ENCODE data around the gene NDUFA3.

The NDUFA3 gene

GRCh38 chr19:54077334-54077733 is 25.3 kb upstream of the NDUFA3 start:
- H4K20me1 ChIP-seq (ENCODE audit: insufficient read depth, low read length), result no peaks in the 10 kb centered on the region
- H3K79me2 ChIP-seq (ENCODE audit: low read length), result no peaks in the 10 kb centered on the region
- H3K9me2 ChIP-seq (replicated peaks; ENCODE audit: insufficient read depth, low read length), result no peaks in the 10 kb centered on the region
- no peak overlapping the region for H3K4me3 ChIP-seq (ENCODE audit: low read length)
- H3K4me2 ChIP-seq (ENCODE audit: low read depth, low read length), result no peak overlapping the region
- H3F3A ChIP-seq (ENCODE audit: insufficient read depth, low read length), result no peaks in the 10 kb centered on the region
- no peak for TF ChIP-seq EZH2phosphoT487 (IDR thresholded peaks at IDR 0.05; ENCODE audit: low read length)
- TF ChIP-seq CTCF (IDR thresholded peaks at IDR 0.05; ENCODE audit: low read length), result no peak
- TF ChIP-seq EZH2 (optimal IDR thresholded peaks at IDR 0.05; ENCODE audit: low read depth, low read length), result no peak
- DNase-seq, result no peak
- peaks cover 29% of the 10 kb centered on the region for H3K27me3 ChIP-seq (replicated peaks; ENCODE audit: insufficient read depth, low read length)
- no peak overlapping the region for H3K9ac ChIP-seq (ENCODE audit: low read length)
- no peak overlapping the region for H3K27ac ChIP-seq (ENCODE audit: low read length)
- no peaks in the 10 kb centered on the region for H3K36me3 ChIP-seq (replicated peaks; ENCODE audit: insufficient read depth, low read length)
- no peaks in the 10 kb centered on the region for H3K9me3 ChIP-seq (replicated peaks; ENCODE audit: insufficient read depth, low read length)
- H3K4me1 ChIP-seq (ENCODE audit: low read length), result no peaks in the 10 kb centered on the region
- H2AFZ ChIP-seq (ENCODE audit: low read length), result no peak overlapping the region

- Histone ChIP-seq H3K27ac (ENCODE audit: low read length) (no peak within 1 kb of the TSS), H3K4me3 (ENCODE audit: low read length) (no peak within 1 kb of the TSS), H3K9me3 (replicated peaks; ENCODE audit: insufficient read depth, low read length) (no peaks in the 10 kb centered on the region), H3K4me2 (ENCODE audit: low read depth, low read length) (no peak within 1 kb of the TSS), H3K9me2 (replicated peaks; ENCODE audit: insufficient read depth, low read length) (no peaks in the 10 kb centered on the region), H3K36me3 (replicated peaks; ENCODE audit: insufficient read depth, low read length) (no peaks in the 10 kb centered on the region), H2AFZ (ENCODE audit: low read length) (no peak within 1 kb of the TSS), H3K27me3 (replicated peaks; ENCODE audit: insufficient read depth, low read length) (peaks cover 21% of the 10 kb centered on the region), H3K79me2 (ENCODE audit: low read length) (no peaks in the 10 kb centered on the region), H3K9ac (ENCODE audit: low read length) (no peak within 1 kb of the TSS), H3K4me1 (ENCODE audit: low read length) (no peaks in the 10 kb centered on the region), H4K20me1 (ENCODE audit: insufficient read depth, low read length) (no peaks in the 10 kb centered on the region), H3F3A (ENCODE audit: insufficient read depth, low read length) (no peaks in the 10 kb centered on the region)
- TF ChIP-seq CTCF (IDR thresholded peaks at IDR 0.05; ENCODE audit: low read length) (no peak), EZH2 (optimal IDR thresholded peaks at IDR 0.05; ENCODE audit: low read depth, low read length) (no peak), EZH2phosphoT487 (IDR thresholded peaks at IDR 0.05; ENCODE audit: low read length) (no peak)
- no peak for DNase-seq
Measured at GRCh38 chr19:54081032-54081431, 21.6 kb upstream of the NDUFA3 start, which contains the start of gene TARM1. TARM1 (minus strand) TSS chr19:54081365; CDS start chr19:54081340, 25 bp downstream.

- H2AFZ ChIP-seq (ENCODE audit: low read length), result no peak overlapping the region
- no peaks in the 10 kb centered on the region for H4K20me1 ChIP-seq (ENCODE audit: insufficient read depth, low read length)
- H3K4me3 ChIP-seq (ENCODE audit: low read length), result no peak overlapping the region
- H3K4me2 ChIP-seq (ENCODE audit: low read depth, low read length), result no peak overlapping the region
- DNase-seq, result no peak
- H3K9ac ChIP-seq (ENCODE audit: low read length), result no peak overlapping the region
- peaks cover 22% of the 10 kb centered on the region for H3K27me3 ChIP-seq (replicated peaks; ENCODE audit: insufficient read depth, low read length)
- no peak for TF ChIP-seq EZH2phosphoT487 (IDR thresholded peaks at IDR 0.05; ENCODE audit: low read length)
- TF ChIP-seq CTCF (IDR thresholded peaks at IDR 0.05; ENCODE audit: low read length), result no peak
- TF ChIP-seq EZH2 (optimal IDR thresholded peaks at IDR 0.05; ENCODE audit: low read depth, low read length), result no peak
- H3K79me2 ChIP-seq (ENCODE audit: low read length), result no peaks in the 10 kb centered on the region
- no peaks in the 10 kb centered on the region for H3K9me2 ChIP-seq (replicated peaks; ENCODE audit: insufficient read depth, low read length)
- no peaks in the 10 kb centered on the region for H3K4me1 ChIP-seq (ENCODE audit: low read length)
- H3F3A ChIP-seq (ENCODE audit: insufficient read depth, low read length), result no peaks in the 10 kb centered on the region
- no peaks in the 10 kb centered on the region for H3K36me3 ChIP-seq (replicated peaks; ENCODE audit: insufficient read depth, low read length)
- H3K9me3 ChIP-seq (replicated peaks; ENCODE audit: insufficient read depth, low read length), result no peaks in the 10 kb centered on the region
- H3K27ac ChIP-seq (ENCODE audit: low read length), result no peak overlapping the region
Measured at GRCh38 chr19:54084410-54084809, 18.2 kb upstream of the NDUFA3 start.

Measured in MM.1S (cell line).